HCT116 (cell line): ENCODE measurements around the gene PDE10A.

Source experiments
- POLR2A ChIP-seq: IDR thresholded peaks from 2 replicates; pipeline ENCODE4 v1.7.0; 2011; ENCODE audit warnings: borderline replicate concordance; ENCODE audit not compliant: insufficient read depth, insufficient read length; ENCODE audit errors: extremely low read depth
- ZFX ChIP-seq: fragments of 450-650 bp; IDR thresholded peaks from 2 replicates; pipeline ENCODE4 v1.6.1; 2017
- ZNF274 ChIP-seq: fragments of 200-500 bp; sonication (Bioruptor generic); IDR thresholded peaks from 2 replicates; pipeline ENCODE4 v1.6.1; 2014; ENCODE audit warnings: mild to moderate bottlenecking, low read depth, low read length, inconsistent platforms

DNA sequence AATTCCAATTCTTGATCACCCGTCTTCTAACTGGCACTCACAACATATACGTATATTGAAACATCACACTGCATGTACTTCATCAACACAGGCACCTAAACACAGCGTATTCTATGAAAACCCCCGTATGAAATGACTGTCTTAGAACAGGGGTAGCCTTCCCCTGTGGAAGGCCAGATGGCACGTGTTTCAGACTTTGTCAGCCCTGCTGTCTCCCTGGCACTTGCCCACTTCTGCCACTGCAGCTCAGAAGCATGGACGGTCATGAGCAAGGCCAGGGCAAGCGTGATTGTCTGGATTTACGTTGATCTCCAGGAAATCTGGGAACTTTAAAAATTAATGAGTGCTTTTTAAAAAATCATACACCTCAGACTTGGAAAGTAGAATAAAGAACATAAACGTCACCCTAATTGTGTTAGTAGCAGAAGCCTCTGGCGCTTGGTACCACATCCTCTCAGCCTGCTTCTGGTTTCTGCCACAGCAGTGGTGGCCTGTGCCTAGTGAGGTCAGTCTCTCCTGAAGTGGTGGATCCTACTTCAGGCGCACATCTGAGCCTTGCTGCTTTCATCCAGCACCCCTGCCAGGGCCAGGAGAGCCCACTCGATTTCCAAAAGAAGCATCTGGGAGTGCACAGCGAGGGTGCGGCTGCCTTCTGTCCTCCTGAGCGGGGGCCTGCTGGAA, 18.3 kb downstream of the PDE10A start:
- no peak for TF ChIP-seq ZFX
- no peak for TF ChIP-seq POLR2A
- TF ChIP-seq ZNF274 = no peak
